Endothelial cell (in vitro differentiated cells): ENCODE measurements around the gene PLCB1. TPM values are rescaled to one million over a fixed set of nuclear protein-coding genes. Genes with fewer than 3 reads are reported as not detected.

Experiments used
- DNase-seq: peaks from one replicate; pipeline ENCODE4 v3.0.0; 2021; ENCODE audit warnings: low spot score
- H3K27ac Mint-ChIP-seq: one replicate; pipeline ENCODE4 v1.8.0; 2021; ENCODE audit warnings: mixed read lengths, inconsistent platforms; ENCODE audit not compliant: unreplicated experiment
- H3K27me3 Mint-ChIP-seq: one replicate; pipeline ENCODE4 v1.8.0; 2021; ENCODE audit warnings: mild to moderate bottlenecking, moderate library complexity, mixed read lengths, inconsistent platforms; ENCODE audit not compliant: unreplicated experiment
- H3K36me3 Mint-ChIP-seq: one replicate; pipeline ENCODE4 v1.8.0; 2021; ENCODE audit warnings: mild to moderate bottlenecking, low read depth, mixed read lengths, inconsistent platforms; ENCODE audit not compliant: unreplicated experiment
- H3K4me1 Mint-ChIP-seq: one replicate; pipeline ENCODE4 v1.8.0; 2021; ENCODE audit warnings: mild to moderate bottlenecking, mixed read lengths, inconsistent platforms; ENCODE audit not compliant: unreplicated experiment
- H3K4me3 Mint-ChIP-seq: one replicate; pipeline ENCODE4 v1.8.0; 2021; ENCODE audit warnings: mild to moderate bottlenecking, mixed read lengths, inconsistent platforms; ENCODE audit not compliant: unreplicated experiment
- H3K9me3 Mint-ChIP-seq: one replicate; pipeline ENCODE4 v1.8.0; 2021; ENCODE audit warnings: mixed read lengths, inconsistent platforms; ENCODE audit not compliant: unreplicated experiment
- total RNA-seq: library from RNA; stranded (reverse); fragmentation: NEBNext Ultra II Directional; extraction: Animal tissue kit (Norgen Biotek cat#: 25700); gene quantifications from one replicate; pipeline ENCODE4 v1.2.1, GENCODE V29; 2021; ENCODE audit not compliant: unreplicated experiment
- TF ChIP-seq, protein P1 (sequence below): fragments of 200-600 bp; sonication (generic); IDR thresholded peaks from one replicate; pipeline ENCODE4 v1.5.0; 2021; ENCODE audit warnings: antibody characterized with exemption; ENCODE audit not compliant: unreplicated experiment

The PLCB1 gene
- total RNA-seq, 1 donor from 2014 or later = 8.1 TPM

- TF ChIP-seq, protein P1, sequence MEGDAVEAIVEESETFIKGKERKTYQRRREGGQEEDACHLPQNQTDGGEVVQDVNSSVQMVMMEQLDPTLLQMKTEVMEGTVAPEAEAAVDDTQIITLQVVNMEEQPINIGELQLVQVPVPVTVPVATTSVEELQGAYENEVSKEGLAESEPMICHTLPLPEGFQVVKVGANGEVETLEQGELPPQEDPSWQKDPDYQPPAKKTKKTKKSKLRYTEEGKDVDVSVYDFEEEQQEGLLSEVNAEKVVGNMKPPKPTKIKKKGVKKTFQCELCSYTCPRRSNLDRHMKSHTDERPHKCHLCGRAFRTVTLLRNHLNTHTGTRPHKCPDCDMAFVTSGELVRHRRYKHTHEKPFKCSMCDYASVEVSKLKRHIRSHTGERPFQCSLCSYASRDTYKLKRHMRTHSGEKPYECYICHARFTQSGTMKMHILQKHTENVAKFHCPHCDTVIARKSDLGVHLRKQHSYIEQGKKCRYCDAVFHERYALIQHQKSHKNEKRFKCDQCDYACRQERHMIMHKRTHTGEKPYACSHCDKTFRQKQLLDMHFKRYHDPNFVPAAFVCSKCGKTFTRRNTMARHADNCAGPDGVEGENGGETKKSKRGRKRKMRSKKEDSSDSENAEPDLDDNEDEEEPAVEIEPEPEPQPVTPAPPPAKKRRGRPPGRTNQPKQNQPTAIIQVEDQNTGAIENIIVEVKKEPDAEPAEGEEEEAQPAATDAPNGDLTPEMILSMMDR = no peak
- Mint-ChIP-seq H3K9me3 (no peaks in the 10 kb centered on the region), H3K4me1 (peaks cover 6% of the 10 kb centered on the region), H3K4me3 (no peak overlapping the region), H3K36me3 (no peaks in the 10 kb centered on the region), H3K27me3 (no peaks in the 10 kb centered on the region), H3K27ac (no peak overlapping the region)
- DNase-seq = no peak
Observed at GRCh38 chr20:8627340-8628004, 495.4 kb downstream of the PLCB1 start.

DNA sequence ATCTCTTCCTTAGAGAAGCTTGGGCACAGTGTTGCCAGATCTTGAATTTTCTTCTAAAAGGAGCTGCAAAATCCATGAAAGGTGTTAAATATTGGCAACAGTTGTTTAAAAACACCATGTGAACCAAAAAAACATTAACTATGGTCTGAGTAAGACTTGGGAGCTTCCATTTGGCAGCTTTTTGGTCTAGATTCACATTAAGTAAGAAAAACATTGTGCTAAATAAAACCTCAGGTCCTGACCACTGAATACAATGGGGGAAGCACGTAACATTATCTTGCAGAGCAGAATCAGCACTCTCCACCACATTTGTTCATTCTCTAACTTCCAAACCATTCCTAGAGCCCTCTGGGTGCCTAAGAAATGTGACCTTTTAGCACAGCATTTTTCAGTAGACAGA is 499.2 kb downstream of the PLCB1 start:
- TF ChIP-seq, protein P1 = no peak
- no peaks in the 10 kb centered on the region for H3K9me3 Mint-ChIP-seq
- H3K4me1 Mint-ChIP-seq = peaks cover 27% of the 10 kb centered on the region
- no peak overlapping the region for H3K27ac Mint-ChIP-seq
- H3K4me3 Mint-ChIP-seq = no peak overlapping the region
- no peaks in the 10 kb centered on the region for H3K36me3 Mint-ChIP-seq
- DNase-seq = no peak
- H3K27me3 Mint-ChIP-seq = peaks cover 5% of the 10 kb centered on the region

GRCh38 chr20:8633366-8633765 is 501.3 kb downstream of the PLCB1 start:
- DNase-seq = no peak
- no peaks in the 10 kb centered on the region for H3K9me3 Mint-ChIP-seq
- TF ChIP-seq, protein P1 = no peak
- peaks cover 5% of the 10 kb centered on the region for H3K27me3 Mint-ChIP-seq
- H3K27ac Mint-ChIP-seq = no peak overlapping the region
- no peak overlapping the region for H3K4me3 Mint-ChIP-seq
- peaks cover 24% of the 10 kb centered on the region for H3K4me1 Mint-ChIP-seq
- H3K36me3 Mint-ChIP-seq = no peaks in the 10 kb centered on the region

GRCh38 chr20:8635048-8635572 is 503.0 kb downstream of the PLCB1 start:
- Mint-ChIP-seq H3K27me3 (peaks cover 5% of the 10 kb centered on the region), H3K27ac (peak overlapping the region; percentile 65), H3K9me3 (no peaks in the 10 kb centered on the region), H3K4me1 (peaks cover 24% of the 10 kb centered on the region), H3K36me3 (no peaks in the 10 kb centered on the region), H3K4me3 (no peak overlapping the region)
- TF ChIP-seq, protein P1 = no peak
- no peak for DNase-seq

DNA sequence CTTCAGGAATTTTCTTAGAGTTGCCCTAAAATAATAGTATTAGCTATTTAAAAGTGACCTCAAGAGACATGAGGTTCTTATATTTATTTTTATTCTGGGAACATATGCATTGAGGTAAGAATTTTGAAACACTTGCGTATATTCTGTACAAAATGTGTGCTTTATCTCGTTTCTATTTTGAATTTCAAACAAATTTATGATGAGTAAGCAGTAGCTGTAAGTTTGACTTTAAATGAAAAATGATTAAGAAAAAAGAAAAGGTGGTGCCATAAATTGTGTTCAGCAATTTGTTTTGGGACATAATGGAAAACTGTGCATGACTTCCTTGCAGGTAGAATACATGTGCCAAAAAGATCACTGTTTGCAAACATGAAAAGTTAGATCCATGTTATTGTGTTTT is 503.8 kb downstream of the PLCB1 start:
- Mint-ChIP-seq H3K9me3 (no peaks in the 10 kb centered on the region), H3K4me3 (no peak overlapping the region), H3K27ac (no peak overlapping the region), H3K4me1 (peaks cover 24% of the 10 kb centered on the region), H3K27me3 (peaks cover 5% of the 10 kb centered on the region), H3K36me3 (no peaks in the 10 kb centered on the region)
- DNase-seq = no peak
- TF ChIP-seq, protein P1 = no peak
